Measurements from ENCODE around the gene R3HCC1L.

R3HCC1L gene

DNA sequence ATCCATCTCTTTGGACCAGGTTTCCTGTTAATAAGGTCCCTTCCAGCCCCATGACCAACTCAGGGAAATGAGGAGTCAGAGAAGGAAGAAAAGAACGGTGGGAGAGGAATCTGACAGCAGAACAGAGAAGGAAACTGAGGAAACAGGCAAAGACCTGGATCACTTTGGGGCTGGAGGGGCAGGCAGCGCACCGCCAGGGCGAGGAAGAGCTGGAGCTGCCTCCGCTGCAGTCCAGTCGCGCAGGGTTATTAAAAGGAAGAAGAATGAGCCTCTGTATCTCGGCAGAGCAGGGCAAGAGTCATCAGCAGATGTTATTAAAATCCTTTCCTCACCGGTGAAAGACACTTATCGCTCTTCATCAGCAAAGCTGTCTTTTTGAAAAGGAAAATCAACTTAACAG is 37.7 kb upstream of the R3HCC1L start:
- Histone ChIP-seq H3K9ac (ENCODE audit: low read depth, low read length, poor library complexity, severe bottlenecking) (no peak overlapping the region), H4K20me1 (ENCODE audit: insufficient read depth, low read length, poor library complexity, severe bottlenecking) (no peaks in the 10 kb centered on the region), H3K9me2 (replicated peaks; ENCODE audit: low read depth, low read length) (no peaks in the 10 kb centered on the region), H3K36me3 (ENCODE audit: insufficient read depth, low read length) (no peaks in the 10 kb centered on the region), H3K9me3 (ENCODE audit: insufficient read depth, low read depth, low read length) (no peaks in the 10 kb centered on the region), H3F3A (ENCODE audit: low read depth) (no peaks in the 10 kb centered on the region), H3K27me3 (ENCODE audit: insufficient read depth, low read length, poor library complexity, severe bottlenecking) (no peaks in the 10 kb centered on the region), H3K4me3 (ENCODE audit: low read length, poor library complexity, severe bottlenecking) (no peak overlapping the region), H3K79me2 (ENCODE audit: insufficient read depth, low read length) (no peaks in the 10 kb centered on the region), H3K4me2 (ENCODE audit: low read depth, low read length, poor library complexity, severe bottlenecking) (no peak overlapping the region), H2AFZ (ENCODE audit: low read length) (no peak overlapping the region), H3K4me1 (ENCODE audit: insufficient read depth, low read length, poor library complexity, severe bottlenecking) (no peaks in the 10 kb centered on the region)
- TF ChIP-seq, protein P1, sequence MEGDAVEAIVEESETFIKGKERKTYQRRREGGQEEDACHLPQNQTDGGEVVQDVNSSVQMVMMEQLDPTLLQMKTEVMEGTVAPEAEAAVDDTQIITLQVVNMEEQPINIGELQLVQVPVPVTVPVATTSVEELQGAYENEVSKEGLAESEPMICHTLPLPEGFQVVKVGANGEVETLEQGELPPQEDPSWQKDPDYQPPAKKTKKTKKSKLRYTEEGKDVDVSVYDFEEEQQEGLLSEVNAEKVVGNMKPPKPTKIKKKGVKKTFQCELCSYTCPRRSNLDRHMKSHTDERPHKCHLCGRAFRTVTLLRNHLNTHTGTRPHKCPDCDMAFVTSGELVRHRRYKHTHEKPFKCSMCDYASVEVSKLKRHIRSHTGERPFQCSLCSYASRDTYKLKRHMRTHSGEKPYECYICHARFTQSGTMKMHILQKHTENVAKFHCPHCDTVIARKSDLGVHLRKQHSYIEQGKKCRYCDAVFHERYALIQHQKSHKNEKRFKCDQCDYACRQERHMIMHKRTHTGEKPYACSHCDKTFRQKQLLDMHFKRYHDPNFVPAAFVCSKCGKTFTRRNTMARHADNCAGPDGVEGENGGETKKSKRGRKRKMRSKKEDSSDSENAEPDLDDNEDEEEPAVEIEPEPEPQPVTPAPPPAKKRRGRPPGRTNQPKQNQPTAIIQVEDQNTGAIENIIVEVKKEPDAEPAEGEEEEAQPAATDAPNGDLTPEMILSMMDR (conservative IDR thresholded peaks at IDR 0.05; ENCODE audit: low read length) = no peak

DNA sequence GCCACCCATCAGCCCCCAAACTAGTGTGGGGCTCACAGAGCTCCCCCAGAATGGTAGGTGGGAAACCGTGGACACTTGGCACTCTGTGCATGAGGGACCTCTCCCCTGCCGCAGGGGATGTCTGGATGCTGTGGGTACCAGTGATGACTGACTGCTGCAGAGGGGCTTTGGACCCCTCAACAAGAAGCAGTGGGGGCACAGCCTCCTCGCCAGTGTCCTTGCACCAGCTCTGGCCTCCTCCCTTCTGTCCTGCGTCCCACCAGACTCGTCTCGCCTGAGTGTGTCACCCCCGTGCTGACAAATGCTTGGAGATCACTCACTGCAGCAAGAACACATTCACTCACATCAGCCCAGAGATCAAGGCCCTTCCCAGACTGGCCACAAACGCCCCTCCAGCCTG is 37.3 kb upstream of the R3HCC1L start:
- Histone ChIP-seq H3K4me2 (ENCODE audit: low read depth, low read length, poor library complexity, severe bottlenecking) (no peak overlapping the region), H3K4me3 (ENCODE audit: low read length, poor library complexity, severe bottlenecking) (no peak overlapping the region), H3K9me3 (ENCODE audit: insufficient read depth, low read depth, low read length) (no peaks in the 10 kb centered on the region), H3K36me3 (ENCODE audit: insufficient read depth, low read length) (no peaks in the 10 kb centered on the region), H3K9ac (ENCODE audit: low read depth, low read length, poor library complexity, severe bottlenecking) (no peak overlapping the region), H3F3A (ENCODE audit: low read depth) (no peaks in the 10 kb centered on the region), H3K27me3 (ENCODE audit: insufficient read depth, low read length, poor library complexity, severe bottlenecking) (no peaks in the 10 kb centered on the region), H3K79me2 (ENCODE audit: insufficient read depth, low read length) (no peaks in the 10 kb centered on the region), H2AFZ (ENCODE audit: low read length) (no peak overlapping the region), H3K9me2 (replicated peaks; ENCODE audit: low read depth, low read length) (no peaks in the 10 kb centered on the region), H3K4me1 (ENCODE audit: insufficient read depth, low read length, poor library complexity, severe bottlenecking) (no peaks in the 10 kb centered on the region), H4K20me1 (ENCODE audit: insufficient read depth, low read length, poor library complexity, severe bottlenecking) (no peaks in the 10 kb centered on the region)
- TF ChIP-seq, protein P1 (conservative IDR thresholded peaks at IDR 0.05; ENCODE audit: low read length) = no peak
- TF ChIP-seq EZH2phosphoT487 (IDR thresholded peaks at IDR 0.05; ENCODE audit: borderline replicate concordance) = no peak

DNA sequence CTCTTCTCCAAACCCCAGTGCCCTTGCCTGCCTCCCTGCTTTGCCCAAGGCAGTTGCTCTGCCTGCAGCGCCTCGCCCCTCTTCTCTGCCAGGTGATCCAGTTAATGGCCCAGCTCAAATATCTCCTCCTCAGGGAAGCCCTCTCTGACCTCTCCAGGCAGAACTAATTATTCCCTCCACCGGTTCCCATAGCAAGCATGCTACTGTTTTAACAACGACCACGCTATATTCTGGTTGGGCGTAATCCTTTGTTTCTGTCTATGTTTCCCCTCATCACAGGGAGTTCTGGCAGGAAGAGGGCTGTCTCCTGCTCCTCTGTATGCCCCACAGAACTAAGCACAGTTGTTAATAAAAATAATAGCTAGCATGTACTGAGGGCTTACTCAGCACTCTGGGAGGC is 36.8 kb upstream of the R3HCC1L start:
- Histone ChIP-seq H3F3A (ENCODE audit: low read depth) (no peaks in the 10 kb centered on the region), H3K27me3 (ENCODE audit: insufficient read depth, low read length, poor library complexity, severe bottlenecking) (no peaks in the 10 kb centered on the region), H3K9ac (ENCODE audit: low read depth, low read length, poor library complexity, severe bottlenecking) (no peak overlapping the region), H3K9me3 (ENCODE audit: insufficient read depth, low read depth, low read length) (no peaks in the 10 kb centered on the region), H3K36me3 (ENCODE audit: insufficient read depth, low read length) (no peaks in the 10 kb centered on the region), H3K4me2 (ENCODE audit: low read depth, low read length, poor library complexity, severe bottlenecking) (no peak overlapping the region), H3K79me2 (ENCODE audit: insufficient read depth, low read length) (no peaks in the 10 kb centered on the region), H4K20me1 (ENCODE audit: insufficient read depth, low read length, poor library complexity, severe bottlenecking) (no peaks in the 10 kb centered on the region), H3K9me2 (replicated peaks; ENCODE audit: low read depth, low read length) (no peaks in the 10 kb centered on the region), H2AFZ (ENCODE audit: low read length) (no peak overlapping the region), H3K4me3 (ENCODE audit: low read length, poor library complexity, severe bottlenecking) (no peak overlapping the region), H3K4me1 (ENCODE audit: insufficient read depth, low read length, poor library complexity, severe bottlenecking) (no peaks in the 10 kb centered on the region)
- TF ChIP-seq, protein P1 (conservative IDR thresholded peaks at IDR 0.05; ENCODE audit: low read length) = no peak
- no peak for TF ChIP-seq EZH2phosphoT487 (IDR thresholded peaks at IDR 0.05; ENCODE audit: borderline replicate concordance)
